Neural progenitor cell (in vitro differentiated cells): Measurements from ENCODE around the gene SPSB2. TPM values are rescaled to one million over a fixed set of nuclear protein-coding genes. Genes with fewer than 3 reads are reported as not detected.
A peak's percentile ranks its signal among the peaks of the same experiment; 100 is the strongest.

Experiments used
- DNase-seq: peaks from one replicate; pipeline ENCODE4 v3.0.0-alpha.2; 2016; ENCODE audit warnings: low spot score
- H2AFZ ChIP-seq: fragments of 200-600 bp; sonication (generic); replicated peaks from 2 replicates; pipeline ENCODE4 v1.6.1; 2016; ENCODE audit warnings: antibody characterized with exemption
- H3F3A ChIP-seq: fragments of 200-600 bp; sonication (generic); 2 replicates; pipeline ENCODE4 v1.6.1; 2016; ENCODE audit warnings: antibody characterized with exemption, low read depth
- H3K27ac ChIP-seq: fragments of 200-600 bp; sonication (generic); 2 replicates; pipeline ENCODE4 v1.5.1; 2016; ENCODE audit warnings: mild to moderate bottlenecking
- H3K27me3 ChIP-seq: fragments of 200-600 bp; sonication (generic); 2 replicates; pipeline ENCODE4 v1.6.1; 2016; ENCODE audit warnings: mild to moderate bottlenecking, moderate library complexity
- H3K36me3 ChIP-seq: fragments of 200-600 bp; sonication (generic); 2 replicates; pipeline ENCODE4 v1.5.1; 2016
- H3K4me1 ChIP-seq: fragments of 200-600 bp; sonication (generic); 2 replicates; pipeline ENCODE4 v1.6.1; 2016; ENCODE audit warnings: mixed run types
- H3K4me2 ChIP-seq: fragments of 200-600 bp; sonication (generic); 2 replicates; pipeline ENCODE4 v1.6.1; 2016
- H3K4me3 ChIP-seq: fragments of 200-600 bp; sonication (generic); 2 replicates; pipeline ENCODE4 v1.5.1; 2016
- H3K79me2 ChIP-seq: fragments of 200-600 bp; sonication (generic); 2 replicates; pipeline ENCODE4 v1.6.1; 2016; ENCODE audit warnings: low read depth
- H3K9ac ChIP-seq: fragments of 200-600 bp; sonication (generic); 2 replicates; pipeline ENCODE4 v1.6.1; 2016
- H3K9me3 ChIP-seq: fragments of 200-600 bp; sonication (generic); 2 replicates; pipeline ENCODE4 v1.5.1; 2016; ENCODE audit warnings: low read depth
- H4K20me1 ChIP-seq: fragments of 200-600 bp; sonication (generic); 2 replicates; pipeline ENCODE4 v1.6.1; 2016; ENCODE audit warnings: low read depth
- H3K27ac Mint-ChIP-seq: 3 replicates; pipeline ENCODE4 v1.8.0; 2021; ENCODE audit warnings: mixed read lengths
- H3K27me3 Mint-ChIP-seq: 2 replicates; pipeline ENCODE4 v1.8.0; 2022; ENCODE audit warnings: low read depth, mild to moderate bottlenecking, inconsistent platforms, moderate library complexity, mixed read lengths; ENCODE audit not compliant: insufficient read depth
- H3K36me3 Mint-ChIP-seq: 3 replicates; pipeline ENCODE4 v1.8.0; 2021; ENCODE audit warnings: mixed read lengths
- H3K4me1 Mint-ChIP-seq: 3 replicates; pipeline ENCODE4 v1.8.0; 2021; ENCODE audit warnings: mixed read lengths
- H3K4me3 Mint-ChIP-seq: 3 replicates; pipeline ENCODE4 v1.8.0; 2021; ENCODE audit warnings: mild to moderate bottlenecking, moderate library complexity, mixed read lengths
- H3K9me3 Mint-ChIP-seq: 3 replicates; pipeline ENCODE4 v1.8.0; 2020; ENCODE audit warnings: mixed read lengths
- CTCF ChIP-seq: fragments of 200-600 bp; sonication (generic); IDR thresholded peaks from 2 replicates; pipeline ENCODE4 v1.5.1; 2017; ENCODE audit warnings: antibody characterized with exemption, mild to moderate bottlenecking
- EZH2 ChIP-seq: fragments of 200-600 bp; sonication (generic); IDR thresholded peaks from 2 replicates; pipeline ENCODE4 v1.6.1; 2017; ENCODE audit warnings: antibody characterized with exemption, mild to moderate bottlenecking, moderate library complexity
- EZH2phosphoT487 ChIP-seq: fragments of 200-600 bp; sonication (generic); IDR thresholded peaks from 2 replicates; pipeline ENCODE4 v1.6.1; 2017; ENCODE audit warnings: antibody characterized with exemption
- total RNA-seq: library from RNA; depleted of rRNA; stranded (reverse); fragments of >200 nt; gene quantifications from 2 replicates; pipeline ENCODE4 v1.2.3, GENCODE V29; 2015; ENCODE audit warnings: low replicate concordance

SPSB2 gene
- total RNA-seq, 1 donor from 2014 or later, result 0.65 TPM

GRCh38 chr12:6919588-6919987 is 46.5 kb upstream of the SPSB2 start:
- H3K4me3 Mint-ChIP-seq, result no peak overlapping the region

GRCh38 chr12:6917491-6918231 is 44.6 kb upstream of the SPSB2 start:
- no peaks in the 10 kb centered on the region for H3K36me3 ChIP-seq
- no peak overlapping the region for H3K27ac Mint-ChIP-seq

More at GRCh38 chr12:6919588-6919987, 46.5 kb upstream of the SPSB2 start:
- no peaks in the 10 kb centered on the region for H3K9me3 ChIP-seq
- DNase-seq, result no peak
- H3K4me1 Mint-ChIP-seq, result peaks cover 55% of the 10 kb centered on the region
- H3K27ac Mint-ChIP-seq, result no peak overlapping the region
- peaks cover 35% of the 10 kb centered on the region for H3F3A ChIP-seq
- no peaks in the 10 kb centered on the region for H3K9me3 Mint-ChIP-seq
- H3K9ac ChIP-seq, result no peak overlapping the region
- no peak overlapping the region for H3K4me3 ChIP-seq
- H2AFZ ChIP-seq, result no peak overlapping the region
- no peak overlapping the region for H3K4me2 ChIP-seq
- peaks cover 37% of the 10 kb centered on the region for H4K20me1 ChIP-seq
- peaks cover 22% of the 10 kb centered on the region for H3K79me2 ChIP-seq
- peaks cover 40% of the 10 kb centered on the region for H3K36me3 Mint-ChIP-seq
- TF ChIP-seq EZH2, result no peak
- no peak for TF ChIP-seq CTCF
- TF ChIP-seq EZH2phosphoT487, result no peak
- H3K27me3 Mint-ChIP-seq, result peaks cover 7% of the 10 kb centered on the region
- H3K27ac ChIP-seq, result no peak overlapping the region
- H3K27me3 ChIP-seq, result no peaks in the 10 kb centered on the region
- H3K4me1 ChIP-seq, result peaks cover 3% of the 10 kb centered on the region
- H3K36me3 ChIP-seq, result no peaks in the 10 kb centered on the region

GRCh38 chr12:6916426-6917200 is 43.5 kb upstream of the SPSB2 start:
- Histone ChIP-seq H3K9me3 (no peaks in the 10 kb centered on the region), H3K36me3 (no peaks in the 10 kb centered on the region), H4K20me1 (peaks cover 27% of the 10 kb centered on the region), H2AFZ (no peak overlapping the region), H3K27ac (no peak overlapping the region), H3K27me3 (no peaks in the 10 kb centered on the region), H3K79me2 (peaks cover 31% of the 10 kb centered on the region), H3K4me2 (peak overlapping the region; percentile 83), H3K4me1 (peaks cover 14% of the 10 kb centered on the region), H3K4me3 (peak overlapping the region; percentile 79), H3K9ac (no peak overlapping the region), H3F3A (peaks cover 21% of the 10 kb centered on the region)
- peaks cover 33% of the 10 kb centered on the region for H3K36me3 Mint-ChIP-seq
- no peaks in the 10 kb centered on the region for H3K9me3 Mint-ChIP-seq
- peaks cover 43% of the 10 kb centered on the region for H3K4me1 Mint-ChIP-seq
- TF ChIP-seq CTCF (no peak), EZH2phosphoT487 (no peak), EZH2 (no peak)
- H3K4me3 Mint-ChIP-seq, result peak overlapping the region; percentile 27
- no peak overlapping the region for H3K27ac Mint-ChIP-seq
- peaks cover 5% of the 10 kb centered on the region for H3K27me3 Mint-ChIP-seq
- DNase-seq, result no peak

More at GRCh38 chr12:6917491-6918231, 44.6 kb upstream of the SPSB2 start:
- no peaks in the 10 kb centered on the region for H3K27me3 ChIP-seq
- Mint-ChIP-seq H3K27me3 (peaks cover 5% of the 10 kb centered on the region), H3K4me1 (peaks cover 49% of the 10 kb centered on the region), H3K4me3 (no peak overlapping the region), H3K9me3 (no peaks in the 10 kb centered on the region), H3K36me3 (peaks cover 36% of the 10 kb centered on the region)
- H3F3A ChIP-seq, result peaks cover 27% of the 10 kb centered on the region
- no peak overlapping the region for H3K4me2 ChIP-seq
- peaks cover 31% of the 10 kb centered on the region for H3K79me2 ChIP-seq
- H3K27ac ChIP-seq, result no peak overlapping the region
- no peak for DNase-seq
- peaks cover 13% of the 10 kb centered on the region for H3K4me1 ChIP-seq
- no peak overlapping the region for H3K4me3 ChIP-seq
- H2AFZ ChIP-seq, result no peak overlapping the region
- TF ChIP-seq CTCF, result no peak
- TF ChIP-seq EZH2, result no peak
- no peak for TF ChIP-seq EZH2phosphoT487
- H4K20me1 ChIP-seq, result peaks cover 29% of the 10 kb centered on the region
- H3K9ac ChIP-seq, result no peak overlapping the region
- no peaks in the 10 kb centered on the region for H3K9me3 ChIP-seq
